GM20431 (cell line): ENCODE results near the gene NEDD4L.

Source experiments
- in situ Hi-C: fragments of 300-500 bp; cut with MseI, MboI; formaldehyde crosslinking; loops from one replicate; pipeline ENCODE4 v1.15.0; 2020; ENCODE audit warnings: low sequenced_read_pairs; ENCODE audit not compliant: unreplicated experiment

Gene NEDD4L

GRCh38 chr18:58222432-58223125 is 178.6 kb downstream of the NEDD4L start:
- in situ Hi-C loops = no loop called here

- in situ Hi-C loops = no loop called here
Observed at GRCh38 chr18:58223717-58224424, 179.8 kb downstream of the NEDD4L start.

DNA sequence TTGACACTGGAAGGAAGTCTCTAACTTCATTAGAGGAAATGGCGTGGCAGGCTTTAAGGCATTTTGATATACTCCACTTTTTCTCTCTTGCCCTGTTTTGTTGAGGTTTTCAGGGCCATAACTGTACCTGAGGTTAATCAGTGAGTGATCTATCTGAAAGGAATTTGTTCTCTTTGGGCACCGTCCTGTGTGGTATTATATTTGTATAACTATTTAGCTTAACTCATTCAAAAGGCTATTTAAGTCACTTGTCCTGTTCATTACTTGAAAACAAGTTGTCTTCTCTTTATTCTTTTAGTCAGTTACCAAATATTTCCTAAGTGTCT is 180.4 kb downstream of the NEDD4L start:
- in situ Hi-C loops = no loop called here

DNA sequence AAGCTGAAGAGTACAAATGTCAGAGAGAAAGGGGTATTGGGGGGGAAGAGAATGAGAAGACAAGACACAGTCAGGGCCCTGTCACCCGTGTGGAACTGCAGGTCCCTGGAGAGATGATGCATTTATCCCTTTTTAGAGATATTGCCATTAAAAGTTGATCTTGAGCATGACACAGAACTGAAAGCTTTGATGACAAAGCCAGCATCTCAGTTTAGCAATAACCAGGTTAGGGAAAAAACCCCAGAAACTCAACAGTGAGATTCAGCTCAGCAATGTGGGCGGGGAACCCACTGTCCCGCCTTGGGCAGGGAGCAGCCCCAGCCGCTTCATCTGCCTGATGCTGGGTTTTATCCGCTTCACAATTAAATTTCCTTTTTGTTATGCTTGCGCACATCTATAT is 181.1 kb downstream of the NEDD4L start:
- in situ Hi-C loops = no loop called here

DNA sequence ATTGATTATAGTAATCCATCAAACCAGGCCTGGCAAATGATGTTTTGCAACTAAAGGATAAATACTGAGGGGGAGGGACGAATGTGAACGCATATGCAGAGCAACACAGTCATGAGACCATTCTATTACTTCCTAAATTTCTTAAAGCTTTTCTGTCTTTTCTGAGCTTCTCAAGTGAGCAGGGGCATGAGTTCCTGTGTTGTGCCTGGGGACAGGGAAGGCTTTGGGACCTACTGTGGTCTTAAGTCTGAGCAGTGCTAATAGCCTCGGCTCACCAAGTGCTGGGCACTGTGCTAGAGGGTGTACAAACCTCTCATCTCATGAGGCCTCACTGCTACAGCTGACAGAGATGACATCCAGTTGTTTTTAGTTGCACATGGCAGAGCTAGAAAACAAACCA is 182.4 kb downstream of the NEDD4L start:
- in situ Hi-C loops = no loop called here

- in situ Hi-C loops = no loop called here
Observed at GRCh38 chr18:58227361-58227930, 183.4 kb downstream of the NEDD4L start.

DNA sequence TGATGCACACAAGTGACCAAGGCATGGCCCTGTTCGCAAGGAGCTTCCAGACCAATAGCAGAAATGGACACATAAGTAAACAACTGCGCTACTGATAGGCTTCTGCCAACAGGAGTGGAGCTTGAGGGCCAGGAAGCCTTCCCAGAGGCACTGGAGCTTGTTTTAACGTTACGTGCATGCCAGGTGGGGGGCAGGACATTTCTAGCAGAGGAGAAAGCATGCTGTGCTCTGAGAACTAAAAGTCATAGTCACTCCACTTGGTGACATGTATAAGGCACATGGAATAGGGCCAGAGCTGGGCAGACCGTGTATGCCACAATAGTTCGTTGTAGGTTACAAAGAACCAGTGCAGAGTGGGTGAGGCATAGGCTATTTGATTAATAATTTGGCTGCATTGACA is 184.2 kb downstream of the NEDD4L start:
- in situ Hi-C loops = no loop called here

DNA sequence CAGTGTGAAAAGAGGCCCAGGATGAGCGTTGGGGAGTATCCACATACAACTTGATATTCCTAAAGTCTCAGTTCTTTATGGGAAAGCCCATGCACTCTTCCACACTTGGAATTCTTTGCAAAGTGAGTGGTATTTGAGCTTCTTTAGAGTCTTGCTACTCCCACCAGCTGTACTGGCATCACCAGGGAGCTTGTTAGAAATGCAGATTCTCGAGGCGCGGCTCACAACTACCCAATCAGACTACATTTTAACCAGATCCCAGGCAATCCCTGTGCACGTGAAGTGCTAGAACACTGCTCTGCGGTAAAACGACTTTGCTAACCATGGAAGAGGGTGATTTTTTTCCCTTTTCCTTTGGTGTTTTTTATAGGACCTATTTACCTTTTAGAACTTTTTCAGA is 184.7 kb downstream of the NEDD4L start:
- in situ Hi-C loops = no loop called here

- in situ Hi-C loops = no loop called here
Observed at GRCh38 chr18:58229162-58229561, 185.1 kb downstream of the NEDD4L start.

- in situ Hi-C loops = no loop called here
Observed at GRCh38 chr18:58230438-58231179, 186.6 kb downstream of the NEDD4L start.

DNA sequence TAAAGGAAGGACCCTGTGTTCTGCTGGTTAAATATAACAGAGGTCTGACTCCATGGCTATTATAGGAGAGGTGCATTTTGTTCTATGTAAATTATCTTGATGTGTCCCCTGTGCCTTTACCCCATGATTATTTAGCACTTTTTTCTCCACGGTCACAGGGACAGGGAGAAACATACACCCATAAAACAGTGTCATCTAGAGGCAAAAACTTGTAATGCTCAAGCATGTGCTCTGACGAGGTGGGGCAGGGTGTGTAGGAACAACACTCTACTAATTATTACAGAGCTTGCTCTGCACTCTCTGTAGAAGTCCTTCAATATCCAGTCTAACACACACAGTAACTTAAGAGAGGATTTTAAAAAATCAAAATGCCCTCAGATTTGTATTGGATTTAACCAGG is 187.9 kb downstream of the NEDD4L start:
- in situ Hi-C loops = no loop called here

DNA sequence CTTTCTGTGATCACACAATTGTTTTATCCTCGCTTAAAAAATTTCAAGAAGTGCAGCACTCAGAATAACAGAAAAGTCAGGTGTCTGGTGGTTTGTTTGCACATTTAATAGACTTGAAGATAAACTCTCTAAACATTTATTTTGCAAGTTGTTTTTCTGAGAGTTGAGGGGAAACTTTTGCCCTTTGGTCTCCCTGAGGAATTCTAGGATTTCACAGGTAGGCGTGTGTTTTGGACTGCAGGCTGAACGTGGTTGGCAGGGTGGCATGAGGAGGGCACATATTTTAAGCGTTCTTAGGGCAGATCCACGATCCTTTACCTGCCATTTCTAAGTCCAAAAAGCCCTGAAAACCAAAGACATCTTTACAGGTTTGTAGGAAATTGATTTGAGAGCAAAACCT is 188.6 kb downstream of the NEDD4L start:
- in situ Hi-C loops = no loop called here

DNA sequence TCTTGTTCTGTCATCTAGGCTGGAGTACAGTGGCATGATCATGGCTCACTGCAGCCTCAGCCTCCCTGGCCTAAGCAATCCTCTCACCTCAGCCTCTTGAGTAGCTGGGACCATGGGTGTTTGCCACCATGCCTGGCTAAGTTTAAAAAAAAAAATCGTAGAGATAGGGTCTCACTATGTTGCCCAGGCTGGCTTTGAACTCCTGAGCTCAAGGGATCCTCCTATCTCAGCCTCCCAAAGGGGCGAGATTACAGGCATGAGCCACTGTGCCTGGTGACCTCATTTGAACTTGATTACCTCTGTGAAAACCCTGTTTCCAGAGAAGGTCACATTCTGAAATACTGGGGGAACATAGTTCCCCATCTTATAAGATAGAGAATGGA is 190.3 kb downstream of the NEDD4L start:
- in situ Hi-C loops = no loop called here

- in situ Hi-C loops = no loop called here
Observed at GRCh38 chr18:58235001-58235436, 191.0 kb downstream of the NEDD4L start.

GRCh38 chr18:58239879-58240278 is 195.9 kb downstream of the NEDD4L start:
- in situ Hi-C loops = no loop called here

- in situ Hi-C loops = no loop called here
Observed at GRCh38 chr18:58241026-58241679, 197.1 kb downstream of the NEDD4L start.

- in situ Hi-C loops = no loop called here
Observed at GRCh38 chr18:58241877-58242276, 197.9 kb downstream of the NEDD4L start.

GRCh38 chr18:58242435-58242834 is 198.4 kb downstream of the NEDD4L start:
- in situ Hi-C loops = no loop called here

- in situ Hi-C loops = no loop called here
Observed at GRCh38 chr18:58242968-58243367, 198.9 kb downstream of the NEDD4L start.

- in situ Hi-C loops = no loop called here
Observed at GRCh38 chr18:58243401-58243800, 199.4 kb downstream of the NEDD4L start.
